Stimulated activated CD4-positive, alpha-beta T cell treated with anti-CD3 and anti-CD28 coated beads, TNF-alpha, amount 100 ng/mL, for 24 hours (primary cell): ENCODE measurements around the gene ASB6.

Source experiments
- DNase-seq, 3 experiments: peaks; one replicate each; pipeline ENCODE4 v3.0.0-alpha.2; 2020; ENCODE audit warnings: low read depth in 3 of 3

The ASB6 gene, protein sequence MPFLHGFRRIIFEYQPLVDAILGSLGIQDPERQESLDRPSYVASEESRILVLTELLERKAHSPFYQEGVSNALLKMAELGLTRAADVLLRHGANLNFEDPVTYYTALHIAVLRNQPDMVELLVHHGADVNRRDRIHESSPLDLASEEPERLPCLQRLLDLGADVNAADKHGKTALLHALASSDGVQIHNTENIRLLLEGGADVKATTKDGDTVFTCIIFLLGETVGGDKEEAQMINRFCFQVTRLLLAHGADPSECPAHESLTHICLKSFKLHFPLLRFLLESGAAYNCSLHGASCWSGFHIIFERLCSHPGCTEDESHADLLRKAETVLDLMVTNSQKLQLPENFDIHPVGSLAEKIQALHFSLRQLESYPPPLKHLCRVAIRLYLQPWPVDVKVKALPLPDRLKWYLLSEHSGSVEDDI

DNA sequence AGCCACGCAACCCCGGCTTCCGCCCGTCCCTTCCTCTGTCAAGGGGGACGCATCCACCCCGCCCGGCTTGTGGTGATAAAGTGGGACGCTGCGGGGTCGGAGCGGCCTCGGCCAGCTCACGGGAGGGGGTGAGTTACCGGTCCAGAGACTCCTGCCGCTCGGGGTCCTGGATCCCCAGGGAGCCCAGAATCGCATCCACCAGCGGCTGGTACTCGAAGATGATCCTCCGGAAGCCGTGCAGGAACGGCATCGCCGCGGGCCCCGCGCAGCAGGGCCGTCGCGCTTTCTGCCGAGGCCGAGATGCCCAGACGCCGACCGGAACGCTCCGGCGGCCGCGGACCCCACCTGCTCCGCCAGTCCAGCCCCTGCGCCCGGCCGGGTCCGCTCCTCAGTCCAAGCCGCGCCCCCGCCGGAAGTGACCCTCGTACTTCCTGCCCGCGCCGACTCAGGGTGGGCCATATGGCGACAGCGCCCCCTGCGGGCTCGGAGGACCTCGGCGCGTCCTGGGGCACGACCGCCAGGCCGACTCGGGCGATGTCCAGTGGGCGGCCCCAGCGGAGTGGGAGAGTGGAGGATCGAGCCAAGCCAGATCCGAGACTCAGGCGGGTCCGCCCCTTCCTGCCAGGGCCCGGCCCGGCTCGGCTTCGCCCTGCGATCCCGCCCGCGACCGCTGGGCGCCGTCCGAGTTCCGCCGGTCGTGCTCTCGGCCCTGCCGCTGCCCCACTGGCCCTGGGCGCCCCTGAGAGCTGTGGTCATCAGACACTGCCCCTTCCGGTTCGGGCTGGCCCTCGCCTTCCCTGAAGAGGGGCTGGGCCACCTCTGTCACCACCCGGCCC, at the start of gene ASB6:
Gene ASB6 (minus strand): TSS at position 402 of the 836 bp plus-strand sequence. CDS start 152 bp downstream, at position 250.
- peak; percentile 90 to 96 (median 95) for DNase-seq

DNA sequence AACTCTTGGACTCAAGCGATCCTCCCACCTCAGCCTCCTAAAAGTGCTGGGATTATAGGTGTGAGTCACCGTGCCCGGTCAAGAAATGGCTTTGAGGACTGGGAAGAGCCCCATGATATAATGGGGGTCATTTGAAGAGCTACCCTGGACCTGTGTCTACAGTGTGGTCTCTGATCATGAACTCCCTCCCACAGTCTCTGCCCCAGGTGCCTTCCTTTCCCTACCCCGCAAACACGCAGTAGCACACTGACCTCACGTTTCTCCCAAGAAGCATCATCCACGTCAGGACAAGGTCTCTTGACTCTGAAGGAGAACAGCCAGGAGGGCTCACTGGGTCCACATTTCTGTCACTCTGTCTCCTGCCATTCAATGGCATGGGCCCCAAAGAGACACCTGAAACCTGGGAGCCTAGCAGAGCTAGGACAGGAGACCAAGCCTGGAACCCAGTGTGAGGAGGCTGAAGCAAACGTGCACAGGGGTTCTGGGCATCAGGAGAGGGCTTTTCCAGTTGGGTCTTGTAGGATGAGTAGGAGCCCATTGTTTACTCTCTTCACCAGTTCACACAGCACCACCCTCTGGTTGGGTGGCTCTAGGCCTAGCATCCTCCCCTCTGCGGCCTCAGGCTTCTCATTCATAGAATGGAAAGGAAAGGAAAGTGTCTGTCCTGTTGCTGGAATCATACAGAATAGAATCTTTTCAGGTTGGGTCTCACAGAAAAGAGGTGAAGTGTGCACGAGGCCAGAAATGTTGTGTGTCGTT, 46.5 kb upstream of the ASB6 start:
- DNase-seq: no peak

DNA sequence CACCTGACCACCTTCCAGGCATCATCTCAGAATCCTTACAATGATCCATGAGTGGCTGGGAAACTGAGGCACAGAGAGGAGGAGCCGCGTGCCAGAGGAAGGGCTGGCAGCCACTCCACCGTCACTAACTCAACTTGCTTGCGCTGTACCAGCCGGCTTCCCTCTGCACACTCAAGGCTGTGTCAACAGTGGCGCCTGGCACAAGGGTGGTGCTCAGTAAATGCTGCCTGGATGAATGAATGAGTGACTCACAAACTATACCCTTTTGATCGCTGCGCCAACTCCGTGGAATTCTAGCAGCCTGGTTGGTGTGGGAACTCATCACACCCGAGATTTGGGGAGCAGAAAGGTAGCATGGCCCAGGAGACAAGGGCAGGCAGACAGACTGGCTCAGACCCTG, 45.4 kb upstream of the ASB6 start:
- no peak for DNase-seq

DNA sequence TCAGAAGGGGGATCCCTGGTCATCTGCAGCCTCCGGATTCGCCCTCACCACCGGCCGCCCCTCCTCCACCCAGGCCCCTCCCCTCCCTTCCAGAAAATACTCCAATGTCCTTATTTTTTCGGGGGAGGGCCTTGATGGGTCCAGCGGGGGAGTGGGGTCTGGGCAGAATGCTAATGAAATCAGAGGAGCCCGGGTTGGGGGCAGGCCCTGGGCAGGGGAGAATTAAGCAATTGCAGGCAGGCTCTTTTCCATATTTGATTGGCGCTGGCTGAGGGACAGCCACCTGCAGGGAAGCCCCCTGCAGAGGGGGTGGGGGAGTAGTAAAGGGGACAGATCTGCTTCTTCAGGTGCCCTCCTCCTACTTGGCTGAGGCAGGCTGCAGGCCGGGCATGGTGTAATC, 44.8 kb upstream of the ASB6 start:
- DNase-seq: no peak

DNA sequence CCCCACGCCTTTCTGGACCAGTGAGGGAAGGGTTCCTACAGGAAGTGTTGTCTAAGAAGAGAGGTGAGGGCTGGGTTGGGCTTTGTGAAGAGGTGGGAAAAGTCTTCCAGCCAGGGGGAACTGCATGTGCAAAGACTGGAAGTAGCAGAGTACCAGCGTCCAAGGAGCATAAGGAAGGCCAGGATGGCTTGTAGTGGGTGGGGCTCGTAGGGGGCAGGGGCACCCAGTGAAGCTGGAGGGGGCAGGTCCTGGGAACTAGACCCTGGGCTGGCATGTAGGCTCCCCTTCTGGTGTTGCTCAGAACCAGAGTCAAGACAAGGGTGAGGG, 43.9 kb upstream of the ASB6 start:
- DNase-seq: no peak

DNA sequence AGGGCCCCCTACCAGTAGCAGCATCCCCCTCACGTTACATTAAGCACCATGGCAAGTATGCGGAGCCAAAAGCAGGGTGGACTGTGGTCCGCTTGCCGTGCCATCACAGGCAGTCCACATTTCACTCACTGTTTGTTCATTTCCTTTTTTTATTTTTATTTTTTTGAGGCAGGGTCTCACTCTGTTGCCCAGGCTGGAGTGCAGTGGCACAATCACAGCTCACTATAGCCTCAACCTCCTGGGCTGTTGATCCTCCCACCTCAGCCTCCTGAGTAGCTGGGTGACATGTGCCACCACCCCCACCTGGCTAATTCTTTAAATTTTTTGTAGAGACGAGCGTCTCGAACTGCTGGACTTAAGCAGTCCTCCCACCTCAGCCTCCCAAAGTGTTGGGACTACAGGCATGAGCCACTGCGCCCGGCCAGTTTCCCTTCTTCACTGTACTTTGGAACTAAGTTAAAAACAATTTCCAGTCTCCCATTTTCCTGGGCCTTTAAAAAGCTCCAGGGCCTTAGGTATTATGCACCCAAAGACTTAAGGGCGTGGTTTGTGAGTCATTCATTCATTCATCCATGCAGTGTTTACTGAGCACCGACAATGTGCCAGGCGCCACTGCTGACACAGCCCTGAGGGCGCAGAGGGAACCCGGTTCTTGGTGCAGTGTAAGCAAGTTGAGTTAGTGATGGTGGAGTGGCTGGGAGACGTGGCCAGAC, 43.4 kb upstream of the ASB6 start:
- no peak for DNase-seq

DNA sequence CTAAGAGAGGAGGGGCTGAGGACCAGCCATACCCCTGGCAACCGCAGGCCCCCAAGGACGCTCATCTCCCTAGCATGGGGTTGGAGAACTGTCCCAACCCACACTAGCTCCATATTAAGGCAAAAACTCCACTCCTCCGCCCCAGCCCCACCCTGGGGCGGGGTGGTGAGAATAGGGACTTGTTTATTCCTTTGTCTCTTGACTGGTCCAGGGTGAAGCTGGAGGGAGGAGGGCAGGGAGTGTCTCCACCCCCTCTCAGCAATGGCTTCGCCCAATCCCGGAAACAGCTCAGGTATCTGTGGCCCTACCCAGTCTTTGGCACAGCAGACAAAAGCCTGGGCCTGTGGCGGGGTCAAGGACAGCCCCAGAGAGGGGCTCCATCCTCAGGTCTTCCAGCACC, 40.4 kb upstream of the ASB6 start:
- no peak for DNase-seq

DNA sequence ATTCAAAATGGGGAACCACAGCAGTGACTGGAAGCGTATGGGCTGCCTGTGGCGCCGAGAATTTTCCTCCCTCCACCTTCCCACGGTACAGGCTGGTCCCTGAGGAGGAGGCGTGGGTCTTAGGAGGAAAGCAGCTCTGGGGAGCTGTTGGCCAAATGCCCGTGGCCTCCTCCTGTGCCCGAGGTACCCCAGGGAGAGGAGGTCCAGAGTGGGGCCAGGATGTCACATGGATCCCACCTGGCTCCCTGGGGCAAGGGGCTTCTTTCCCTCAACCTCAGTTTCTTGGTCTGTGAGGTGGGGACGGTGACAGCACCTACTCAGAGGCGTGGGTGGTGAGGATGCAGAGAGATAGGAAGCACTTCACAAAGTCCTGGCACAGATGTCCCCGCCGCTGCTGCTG, 40.0 kb upstream of the ASB6 start:
- DNase-seq: no peak

DNA sequence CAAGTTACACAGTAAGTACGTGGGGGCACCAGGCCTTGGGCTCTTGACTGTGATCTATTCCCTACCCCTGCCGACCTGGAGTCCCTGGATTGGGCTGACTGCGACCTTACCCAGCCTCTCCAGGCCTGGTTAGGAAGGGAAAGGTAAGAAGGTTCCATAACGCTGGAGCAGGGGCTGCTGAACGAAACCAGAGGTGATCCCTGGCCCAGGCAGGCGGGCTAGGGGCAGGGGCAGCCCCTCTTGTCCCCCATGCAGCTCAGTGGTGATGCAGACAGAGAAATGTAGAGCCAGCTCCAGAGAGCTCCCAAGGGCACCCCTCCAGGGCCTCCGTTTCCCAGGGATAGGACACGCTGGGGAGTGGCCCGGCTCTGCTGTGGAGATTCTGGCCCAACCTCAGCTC, 37.6 kb upstream of the ASB6 start:
- DNase-seq: no peak

DNA sequence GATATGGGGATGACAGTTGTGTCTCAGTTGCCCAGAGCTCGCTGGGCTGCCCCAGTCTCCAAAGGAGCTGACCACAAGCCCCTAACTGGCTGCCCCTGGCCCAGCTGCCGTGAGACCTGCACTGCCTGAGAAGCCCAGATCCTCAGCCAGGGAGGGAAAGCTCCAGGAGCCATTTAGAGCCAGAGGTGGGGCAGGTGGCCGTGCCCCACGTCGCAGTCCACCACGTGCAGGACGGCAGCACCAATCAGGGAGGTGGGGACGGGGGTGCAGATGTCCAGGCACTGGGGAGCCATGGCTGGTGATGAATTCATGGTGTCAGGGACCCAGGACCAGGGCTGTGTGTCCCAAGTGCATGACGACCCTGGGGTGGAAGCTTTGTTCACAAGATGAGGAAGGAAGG, 36.9 kb upstream of the ASB6 start:
- no peak for DNase-seq

DNA sequence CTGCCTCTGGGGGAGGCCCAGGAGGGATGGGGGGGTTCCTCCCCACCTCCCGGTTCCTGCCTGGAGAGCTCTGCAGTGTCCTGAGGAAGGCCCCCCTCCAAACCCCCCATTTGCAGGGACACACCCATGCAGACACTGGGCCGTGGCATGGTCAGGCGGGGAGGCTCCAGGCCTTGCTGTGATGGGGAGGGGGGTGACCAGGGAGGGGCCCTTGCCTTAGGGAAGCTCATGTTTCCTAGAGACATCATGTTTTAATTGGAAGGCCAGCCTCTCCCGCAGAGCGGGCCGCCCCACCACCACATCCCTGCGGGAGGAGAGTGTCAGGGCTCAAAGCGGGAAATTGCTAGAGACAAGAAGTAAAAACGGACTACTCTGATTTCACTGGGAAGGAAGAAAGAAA, 35.5 kb upstream of the ASB6 start:
- no peak for DNase-seq

DNA sequence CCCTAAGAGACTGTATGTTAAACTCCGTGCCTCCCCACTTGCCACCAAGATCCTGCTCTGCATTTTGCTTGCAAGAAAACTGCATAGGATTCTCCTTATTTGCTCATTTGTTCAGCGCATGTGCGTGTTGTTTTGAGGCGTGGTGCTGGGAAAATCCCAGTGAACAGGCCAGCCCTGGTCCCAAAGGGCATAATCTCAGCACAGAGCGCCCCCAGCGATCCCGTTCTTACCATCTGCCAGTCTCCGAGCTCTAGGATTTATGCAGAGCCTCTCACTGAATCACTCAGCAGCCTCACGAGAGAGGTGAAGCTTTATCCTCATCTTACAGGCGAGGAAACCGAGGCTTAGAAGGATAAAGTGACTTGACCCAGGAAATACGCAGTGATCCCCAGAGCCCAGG, 35.0 kb upstream of the ASB6 start:
- DNase-seq: no peak

DNA sequence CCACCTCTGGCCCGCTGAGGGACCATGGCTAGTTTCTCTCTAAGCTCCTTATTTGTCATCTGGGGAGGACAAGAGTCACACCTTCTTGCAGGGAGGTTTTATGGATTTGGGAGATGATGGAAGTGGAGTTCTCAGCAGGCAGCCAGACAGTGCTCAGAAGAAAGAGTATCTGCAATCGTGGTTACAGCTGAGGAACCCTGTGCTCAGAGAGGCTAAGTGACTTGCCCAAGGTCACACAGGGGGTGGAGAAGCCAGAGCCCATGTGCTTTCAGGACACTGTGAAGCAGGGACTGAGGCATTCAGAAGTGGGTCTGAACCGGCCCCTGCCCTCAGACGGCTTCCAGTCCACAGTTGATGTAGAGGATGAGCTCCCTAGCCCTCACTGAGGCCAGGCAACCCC, 34.3 kb upstream of the ASB6 start:
- DNase-seq: no peak

DNA sequence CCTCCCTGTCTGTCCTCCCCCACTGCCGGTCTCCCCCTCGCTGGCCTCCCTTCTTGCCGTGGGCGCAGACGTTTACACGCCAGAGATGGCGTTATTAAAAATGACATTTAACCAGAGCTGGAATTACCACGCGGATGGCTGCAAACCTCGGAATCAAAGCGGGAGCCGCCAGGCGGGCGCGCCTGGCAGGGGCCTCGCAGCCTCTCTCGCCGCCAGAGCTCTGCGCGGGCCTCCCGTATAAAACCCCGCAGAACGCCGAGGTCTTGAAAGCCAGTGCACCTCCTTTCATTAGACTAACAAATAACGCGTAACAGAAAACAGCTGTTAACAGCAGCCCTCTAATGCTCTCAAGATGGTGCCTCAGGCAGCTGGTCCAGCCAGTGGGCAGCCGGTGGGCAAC, 33.7 kb upstream of the ASB6 start:
- no peak for DNase-seq

DNA sequence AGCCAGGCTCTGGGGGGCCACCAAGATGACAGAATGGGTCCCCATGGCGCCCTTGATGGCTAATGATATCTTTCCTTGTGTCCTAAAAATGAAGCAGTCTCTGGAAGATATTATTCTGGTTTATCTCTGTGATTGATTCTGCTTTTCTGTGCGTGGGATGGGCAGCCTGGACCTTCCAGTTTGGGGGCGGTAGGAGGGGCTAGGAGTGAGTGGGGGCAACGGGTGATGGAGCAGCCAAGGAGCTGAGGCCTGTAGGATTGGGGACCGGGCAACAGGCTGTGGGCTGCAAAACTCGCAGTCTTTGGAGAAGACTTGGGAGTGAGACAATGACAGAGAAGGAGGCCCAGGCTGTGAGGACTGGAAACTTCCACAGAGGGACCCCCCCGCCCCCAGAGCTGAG, 32.3 kb upstream of the ASB6 start:
- DNase-seq: no peak

DNA sequence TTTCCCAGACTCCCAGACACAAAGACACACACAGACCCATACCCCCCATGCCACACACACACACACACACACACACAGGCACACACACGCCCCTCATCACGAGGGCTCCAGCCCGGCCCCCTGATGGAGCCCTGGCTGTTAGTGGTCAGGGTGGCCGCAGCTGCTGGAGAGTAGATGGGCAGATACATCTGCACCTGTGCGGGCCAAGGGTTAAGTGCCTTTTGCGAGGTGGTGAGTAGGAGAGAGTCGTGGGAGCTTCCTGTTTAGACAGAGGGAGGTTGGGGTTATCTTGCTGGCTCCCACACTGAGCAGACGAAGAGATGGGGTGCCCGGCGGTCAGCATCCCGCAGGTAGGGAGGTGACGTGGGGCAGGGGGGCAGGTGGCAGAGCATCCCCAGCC, 31.7 kb upstream of the ASB6 start:
- no peak for DNase-seq

DNA sequence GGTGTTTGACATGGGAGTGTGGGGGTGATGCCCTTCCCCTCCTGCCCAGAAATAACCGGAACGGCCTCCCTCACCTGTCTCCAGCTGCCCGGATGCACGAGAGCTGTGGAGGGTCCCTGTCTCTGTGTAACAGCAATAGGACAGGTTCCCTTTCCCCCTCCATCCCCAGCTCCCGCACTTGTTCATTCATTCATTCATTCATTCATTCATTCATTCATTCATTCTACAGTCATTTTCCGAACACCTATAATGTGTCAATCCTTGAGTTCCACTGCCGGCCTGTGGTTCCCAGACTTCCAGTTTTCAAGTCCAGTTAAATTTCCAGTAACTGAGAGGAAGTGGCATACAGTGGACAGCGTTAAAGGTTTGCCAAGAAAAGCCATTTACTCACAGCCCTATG, 30.8 kb upstream of the ASB6 start:
- no peak for DNase-seq

DNA sequence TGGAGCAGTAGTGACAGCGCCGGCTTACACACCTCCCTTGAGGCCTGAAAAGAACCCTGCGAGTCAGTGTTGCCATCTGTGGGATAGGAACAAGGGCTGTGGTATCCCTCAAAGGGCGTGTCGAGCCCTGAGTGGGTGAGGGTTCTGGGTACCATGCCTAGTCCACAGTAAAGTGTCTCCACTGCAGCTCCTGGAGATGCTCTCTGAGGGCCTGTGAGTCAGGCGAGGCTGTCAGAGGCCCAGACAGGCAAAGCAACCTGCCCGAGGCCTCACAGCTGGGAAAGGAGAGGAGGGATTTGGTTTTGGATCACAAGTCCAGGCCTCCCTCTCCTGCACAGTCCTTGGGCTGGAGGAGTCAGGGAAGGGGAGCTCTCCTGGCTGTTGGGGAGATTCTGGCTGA, 29.6 kb upstream of the ASB6 start:
- DNase-seq: peak in 1 of 3 experiments; percentile 22

DNA sequence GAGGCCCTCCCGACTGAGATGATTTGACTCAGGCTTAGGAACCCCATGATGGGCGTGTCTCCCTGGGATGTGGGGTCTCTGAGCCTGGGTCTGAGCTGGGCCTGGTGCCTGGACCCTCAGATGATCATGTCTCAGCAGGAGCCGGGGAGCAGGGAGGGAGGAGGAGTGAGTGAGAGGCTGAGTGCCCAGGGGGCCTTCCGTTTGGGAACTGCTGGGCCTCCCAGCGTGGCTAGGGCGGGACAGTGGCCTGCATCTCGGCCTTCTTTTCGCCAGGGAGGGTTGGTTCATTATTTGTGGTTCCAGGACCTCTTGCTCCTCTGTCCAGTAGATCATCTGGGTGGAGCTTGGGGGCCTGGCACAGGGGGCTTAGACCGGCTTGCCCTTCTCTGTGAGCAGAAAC, 29.1 kb upstream of the ASB6 start:
- DNase-seq: no peak

DNA sequence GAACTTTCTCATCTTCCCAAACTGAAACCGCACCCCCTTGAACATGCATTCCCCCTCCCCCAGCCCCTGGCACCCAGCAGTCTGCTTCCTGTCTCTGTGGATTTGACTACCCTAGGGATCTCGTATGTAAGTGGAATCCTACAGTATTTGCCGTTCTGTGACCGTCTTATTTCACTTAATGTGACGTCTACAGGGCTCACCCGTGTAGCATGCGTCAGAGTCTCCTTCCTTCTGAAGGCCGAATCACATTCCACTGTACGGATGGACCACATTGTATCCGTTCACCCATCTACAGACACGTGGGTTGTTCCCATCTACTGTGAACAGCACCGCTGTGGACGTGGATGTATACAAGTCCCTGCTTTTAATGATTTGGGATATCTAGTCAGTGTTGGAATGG, 28.0 kb upstream of the ASB6 start:
- DNase-seq: no peak

DNA sequence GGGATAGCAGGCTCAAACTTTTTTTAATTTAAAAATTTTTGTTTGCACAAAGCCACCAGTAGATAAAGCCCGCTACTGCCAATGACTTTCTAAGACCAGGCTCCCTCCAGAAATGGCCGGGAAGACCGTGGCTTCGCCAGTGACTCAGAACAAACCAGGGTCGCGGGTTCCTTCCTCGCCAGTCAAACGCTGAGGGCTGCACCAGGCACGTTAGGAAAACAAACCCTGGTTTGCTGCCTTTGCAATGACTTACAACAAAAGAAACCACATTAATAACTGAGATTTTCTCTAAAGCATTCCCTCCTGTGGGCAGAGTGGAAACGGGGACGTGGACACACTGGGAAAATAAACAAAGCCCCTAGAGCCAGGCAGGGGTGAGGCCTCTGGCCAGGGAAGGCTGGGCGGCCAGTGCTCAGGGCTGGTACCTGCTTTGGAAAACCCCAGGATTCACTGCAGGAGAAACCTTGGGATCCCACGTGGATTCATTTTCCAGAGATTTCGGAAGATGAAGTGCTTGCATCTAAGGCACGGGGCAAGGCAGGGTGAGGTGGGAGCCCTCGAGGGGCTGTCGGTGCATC, 27.3 kb upstream of the ASB6 start:
- no peak for DNase-seq

DNA sequence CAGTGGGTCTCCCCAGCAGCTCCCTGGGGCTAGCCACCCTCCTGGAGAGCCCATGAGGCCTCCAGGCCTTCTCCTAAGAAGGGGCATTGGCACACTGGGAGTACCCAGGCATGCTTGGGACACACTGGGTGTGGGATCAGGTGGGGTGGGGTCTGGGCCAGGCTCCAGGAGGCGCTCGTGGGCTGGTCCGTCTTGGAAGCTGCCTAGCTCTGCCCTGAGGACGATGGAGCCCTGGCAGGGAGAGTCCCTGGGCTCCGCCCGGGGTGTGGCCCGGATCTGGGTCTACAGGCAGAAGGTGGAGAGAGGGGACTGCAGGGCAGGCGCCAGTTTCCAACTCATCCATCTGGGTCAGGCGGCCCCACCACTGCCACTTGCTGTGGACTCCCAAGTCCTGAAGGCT, 25.9 kb upstream of the ASB6 start:
- no peak for DNase-seq
